Neural cell (in vitro differentiated cells): ENCODE results near the gene DNAH1. TPM values are rescaled to one million over a fixed set of nuclear protein-coding genes. Genes with fewer than 3 reads are reported as not detected.

Experiments used
- H2AFZ ChIP-seq: fragments of 200-600, 300-800 bp; sonication (generic), shearing (Covaris generic); 2 replicates; pipeline ENCODE4 v1.6.0; 2014; ENCODE audit warnings: low read depth, mild to moderate bottlenecking, antibody characterized with exemption, low read length, moderate library complexity
- H3F3A ChIP-seq: fragments of 200-600 bp; shearing (Covaris generic); 2 replicates; pipeline ENCODE4 v1.6.1; 2016; ENCODE audit warnings: mild to moderate bottlenecking, moderate library complexity, mixed read lengths, antibody characterized with exemption, low read length; ENCODE audit not compliant: insufficient read depth, poor library complexity, severe bottlenecking
- H3K27ac ChIP-seq: fragments of 200-600, 300-800 bp; sonication (generic), shearing (Covaris generic); 2 replicates; pipeline ENCODE4 v1.5.1; 2014; ENCODE audit warnings: mild to moderate bottlenecking, low read length, moderate library complexity
- H3K27me3 ChIP-seq: fragments of 300-800, 200-600 bp; sonication (generic), shearing (Covaris generic); 2 replicates; pipeline ENCODE4 v1.6.0; 2014; ENCODE audit warnings: mild to moderate bottlenecking, low read depth, low read length, moderate library complexity; ENCODE audit not compliant: insufficient read depth
- H3K36me3 ChIP-seq: fragments of 300-800, 200-600 bp; sonication (generic), shearing (Covaris generic); 2 replicates; pipeline ENCODE4 v1.5.1; 2014; ENCODE audit warnings: mild to moderate bottlenecking, antibody characterized with exemption, low read length, moderate library complexity; ENCODE audit not compliant: insufficient read depth
- H3K4me2 ChIP-seq: fragments of 300-800, 200-600 bp; sonication (generic), shearing (Covaris generic); 2 replicates; pipeline ENCODE4 v1.6.0; 2014; ENCODE audit warnings: mild to moderate bottlenecking, low read length
- H3K4me3 ChIP-seq: fragments of 300-800, 200-600 bp; sonication (generic), shearing (Covaris generic); 2 replicates; pipeline ENCODE4 v1.5.1; 2014; ENCODE audit warnings: mild to moderate bottlenecking, low read length, moderate library complexity
- H3K79me2 ChIP-seq: fragments of 200-600 bp; shearing (Covaris generic); replicated peaks from 2 replicates; pipeline ENCODE4 v1.6.0; 2014; ENCODE audit warnings: mild to moderate bottlenecking, low read length, moderate library complexity; ENCODE audit not compliant: insufficient read depth
- H3K9ac ChIP-seq: fragments of 300-800, 200-600 bp; sonication (generic), shearing (Covaris generic); 2 replicates; pipeline ENCODE4 v1.6.1; 2016; ENCODE audit warnings: mild to moderate bottlenecking, low read length, mixed read lengths
- H3K9me2 ChIP-seq: fragments of 200-600 bp; shearing (Covaris generic); 2 replicates; pipeline ENCODE4 v1.6.1; 2016; ENCODE audit warnings: mild to moderate bottlenecking, low read length, mixed read lengths; ENCODE audit not compliant: insufficient read depth
- H3K9me3 ChIP-seq: fragments of 200-600, 300-800 bp; sonication (generic), shearing (Covaris generic); 2 replicates; pipeline ENCODE4 v1.6.1; 2016; ENCODE audit warnings: mild to moderate bottlenecking, mixed run types, low read length, moderate library complexity, mixed read lengths
- H4K20me1 ChIP-seq: fragments of 200-600 bp; shearing (Covaris generic); 2 replicates; pipeline ENCODE4 v1.6.1; 2016; ENCODE audit warnings: mild to moderate bottlenecking, mixed run types; ENCODE audit not compliant: insufficient read depth
- CTCF ChIP-seq: fragments of 450-650 bp; IDR thresholded peaks from 2 replicates; pipeline ENCODE4 v1.5.1; 2014; ENCODE audit warnings: antibody characterized with exemption, mild to moderate bottlenecking, moderate library complexity; ENCODE audit not compliant: poor library complexity, severe bottlenecking
- EP300 ChIP-seq: fragments of 450-650 bp; conservative IDR thresholded peaks from 2 replicates; pipeline ENCODE4 v1.6.1; 2014; ENCODE audit warnings: antibody characterized with exemption, mild to moderate bottlenecking, moderate library complexity; ENCODE audit not compliant: poor library complexity, severe bottlenecking
- EZH2 ChIP-seq: fragments of 200-600, 300-800 bp; shearing (Covaris generic), sonication (generic); IDR thresholded peaks from 2 replicates; pipeline ENCODE4 v1.6.1; 2014; ENCODE audit warnings: antibody characterized with exemption, low read length, borderline replicate concordance, mild to moderate bottlenecking; ENCODE audit not compliant: insufficient read depth, poor library complexity, severe bottlenecking
- MXI1 ChIP-seq: fragments of 450-650 bp; conservative IDR thresholded peaks from 2 replicates; pipeline ENCODE4 v1.6.1; 2014; ENCODE audit warnings: antibody characterized with exemption, mild to moderate bottlenecking; ENCODE audit not compliant: poor library complexity, severe bottlenecking
- POLR2AphosphoS5 ChIP-seq: IDR thresholded peaks from 2 replicates; pipeline ENCODE4 v1.6.1; 2012
- RAD21 ChIP-seq: fragments of 450-650 bp; conservative IDR thresholded peaks from 2 replicates; pipeline ENCODE4 v1.6.1; 2014; ENCODE audit warnings: antibody characterized with exemption, mild to moderate bottlenecking, moderate library complexity
- REST ChIP-seq: IDR thresholded peaks from 2 replicates; pipeline ENCODE4 v1.6.1; 2012; ENCODE audit warnings: borderline replicate concordance
- SMC3 ChIP-seq: fragments of 450-650 bp; conservative IDR thresholded peaks from 2 replicates; pipeline ENCODE4 v1.6.1; 2014; ENCODE audit warnings: antibody characterized with exemption, mild to moderate bottlenecking, moderate library complexity; ENCODE audit not compliant: poor library complexity
- TAF1 ChIP-seq: IDR thresholded peaks from 2 replicates; pipeline ENCODE4 v1.6.1; 2012; ENCODE audit warnings: low read depth
- polyA plus RNA-seq: library from polyadenylated mRNA; depleted of rRNA; stranded (reverse); fragments of >200 nt; gene quantifications from 2 replicates; pipeline ENCODE4 v1.2.3, GENCODE V29; 2014

The DNAH1 gene
- polyA plus RNA-seq, 1 donor from 2014 or later = 5.4 TPM

GRCh38 chr3:52289338-52289746 lies 26.8 kb upstream of the DNAH1 start:
- Histone ChIP-seq H3K4me2 (no peak overlapping the region), H3K27me3 (no peaks in the 10 kb centered on the region), H2AFZ (no peak overlapping the region), H3K27ac (no peak overlapping the region), H3K9me3 (no peaks in the 10 kb centered on the region), H3K4me3 (no peak overlapping the region), H3K36me3 (no peaks in the 10 kb centered on the region), H3K9ac (no peak overlapping the region), H3F3A (no peaks in the 10 kb centered on the region), H4K20me1 (no peaks in the 10 kb centered on the region), H3K79me2 (no peaks in the 10 kb centered on the region), H3K9me2 (no peaks in the 10 kb centered on the region)
- TF ChIP-seq SMC3 (no peak), REST (no peak), EP300 (no peak), TAF1 (no peak), EZH2 (no peak), POLR2AphosphoS5 (no peak), MXI1 (no peak), CTCF (no peak), RAD21 (no peak)

- H3K27ac ChIP-seq = no peak overlapping the region
- TF ChIP-seq CTCF = no peak
- TF ChIP-seq TAF1 = no peak
- no peak for TF ChIP-seq MXI1
- TF ChIP-seq POLR2AphosphoS5 = no peak
- TF ChIP-seq RAD21 = no peak
- TF ChIP-seq EP300 = no peak
- TF ChIP-seq REST = no peak
- no peak for TF ChIP-seq SMC3
- no peak for TF ChIP-seq EZH2
Measured at GRCh38 chr3:52289747-52290595, 26.1 kb upstream of the DNAH1 start.

More at GRCh38 chr3:52289747-52290595, 26.1 kb upstream of the DNAH1 start:
- Histone ChIP-seq H3K4me3 (no peak overlapping the region), H3K4me2 (no peak overlapping the region), H3F3A (no peaks in the 10 kb centered on the region), H3K9ac (no peak overlapping the region), H3K9me2 (no peaks in the 10 kb centered on the region), H3K79me2 (no peaks in the 10 kb centered on the region), H4K20me1 (no peaks in the 10 kb centered on the region), H3K36me3 (no peaks in the 10 kb centered on the region), H3K9me3 (no peaks in the 10 kb centered on the region), H2AFZ (no peak overlapping the region), H3K27me3 (no peaks in the 10 kb centered on the region)
